SK-N-SH (cell line): ENCODE data around the gene SLC10A2. TPM values are rescaled to one million over a fixed set of nuclear protein-coding genes. Genes with fewer than 3 reads are reported as not detected.

Experiments used
- CTCF ChIA-PET: fragments of 300-600, 350-600 bp; formaldehyde crosslinking; extraction: SDS; loops from one replicate; lab custom pipeline; 2021; lab: Yijun Ruan, JAX
- POLR2A ChIA-PET: fragments of 350-600 bp; sonication (Branson Sonifier 250); formaldehyde crosslinking; extraction: SDS; loops from one replicate; lab custom pipeline; 2020; ENCODE audit warnings: antibody characterized with exemption, inconsistent platforms; lab: Yijun Ruan, JAX
- DNase-seq: peaks from one replicate; pipeline ENCODE4 v3.0.0; 2012
- H2AFZ ChIP-seq: fragments of 200-600 bp; sonication (generic); 2 replicates; pipeline ENCODE4 v1.8.1; 2016; ENCODE audit warnings: antibody characterized with exemption, mild to moderate bottlenecking, low read depth
- H3F3A ChIP-seq: fragments of 200-600 bp; sonication (generic); replicated peaks from 2 replicates; pipeline ENCODE3; 2016; ENCODE audit warnings: antibody characterized with exemption, mild to moderate bottlenecking; ENCODE audit not compliant: insufficient read depth
- H3K27ac ChIP-seq, 2 experiments: fragments of 200-500 bp in 1 of 2; fragments of 200-600 bp in 1 of 2; sonication (Bioruptor generic) in 1 of 2; sonication (generic), shearing (Covaris generic) in 1 of 2; 2 replicates each; pipeline versions ENCODE4 v1.5.1 to v1.6.1; 2014 to 2016; ENCODE audit warnings: low read depth in 2 of 2, inconsistent platforms in 1 of 2, low read length in 1 of 2, mild to moderate bottlenecking in 1 of 2, mixed read lengths in 1 of 2
- H3K27me3 ChIP-seq: fragments of 200-600 bp; sonication (generic), shearing (Covaris generic); 2 replicates; pipeline ENCODE4 v1.6.1; 2016; ENCODE audit warnings: mixed run types; ENCODE audit not compliant: insufficient read depth
- H3K36me3 ChIP-seq, 2 experiments: fragments of 200-500 bp in 1 of 2; fragments of 200-600 bp in 1 of 2; sonication (Bioruptor generic) in 1 of 2; sonication (generic) in 1 of 2; replicated peaks in 1 of 2; 2 replicates each; pipeline versions ENCODE3 to v1.5.1; 2014 to 2016; ENCODE audit warnings: low read length in 1 of 2, mild to moderate bottlenecking in 1 of 2; ENCODE audit not compliant: insufficient read depth in 2 of 2, control insufficient read depth in 1 of 2
- H3K4me1 ChIP-seq, 2 experiments: fragments of 200-500 bp in 1 of 2; fragments of 200-600 bp in 1 of 2; sonication (Bioruptor generic) in 1 of 2; sonication (generic), shearing (Covaris generic) in 1 of 2; 2 replicates each; pipeline versions ENCODE4 v1.5.1 to v1.6.1; 2014 to 2016; ENCODE audit warnings: low read depth in 1 of 2, low read length in 1 of 2, mixed run types in 1 of 2; ENCODE audit not compliant: insufficient read depth in 2 of 2, control insufficient read depth in 1 of 2
- H3K4me2 ChIP-seq: fragments of 200-600 bp; sonication (generic), shearing (Covaris generic); 2 replicates; pipeline ENCODE4 v1.6.1; 2017; ENCODE audit warnings: mixed run types
- H3K4me3 ChIP-seq, 2 experiments: fragments of 200-500 bp in 1 of 2; fragments of 200-600 bp in 1 of 2; sonication (Bioruptor generic) in 1 of 2; sonication (generic), shearing (Covaris generic) in 1 of 2; 2 replicates each; pipeline versions ENCODE4 v1.5.1 to v1.8.1; 2014 to 2016; ENCODE audit warnings: low read depth in 2 of 2, inconsistent platforms in 1 of 2, low read length in 1 of 2, mild to moderate bottlenecking in 1 of 2, mixed read lengths in 1 of 2, moderate library complexity in 1 of 2
- H3K79me2 ChIP-seq: fragments of 200-600 bp; sonication (generic); 2 replicates; pipeline ENCODE4 v1.8.1; 2017; ENCODE audit warnings: mild to moderate bottlenecking; ENCODE audit not compliant: insufficient read depth
- H3K9ac ChIP-seq: fragments of 200-600 bp; sonication (generic); 2 replicates; pipeline ENCODE4 v1.6.1; 2017; ENCODE audit warnings: mixed run types
- H3K9me2 ChIP-seq: fragments of 200-600 bp; sonication (generic); 2 replicates; pipeline ENCODE4 v1.6.1; 2017; ENCODE audit warnings: mixed run types
- H3K9me3 ChIP-seq: fragments of 200-600 bp; sonication (generic); 2 replicates; pipeline ENCODE4 v1.6.1; 2017; ENCODE audit warnings: mixed run types, mild to moderate bottlenecking, moderate library complexity
- H4K20me1 ChIP-seq: fragments of 200-600 bp; sonication (generic); 2 replicates; pipeline ENCODE4 v1.6.1; 2017; ENCODE audit warnings: mild to moderate bottlenecking, mixed run types; ENCODE audit not compliant: insufficient read depth
- ELF1 ChIP-seq: IDR thresholded peaks from 2 replicates; pipeline ENCODE4 v1.4.0; 2012
- EP300 ChIP-seq, 2 experiments: IDR thresholded peaks; 2 replicates each; pipeline versions ENCODE4 v1.4.0 to v1.6.1; 2012; ENCODE audit warnings: borderline replicate concordance in 1 of 2, low read depth in 1 of 2, low read length in 1 of 2
- FOSL2 ChIP-seq: IDR thresholded peaks from 2 replicates; pipeline ENCODE4 v1.4.0; 2012; ENCODE audit warnings: low read depth, mild to moderate bottlenecking, moderate library complexity, borderline replicate concordance
- FOXJ3 ChIP-seq: sonication (generic); formaldehyde crosslinking; IDR thresholded peaks from 2 replicates; pipeline ENCODE4 v1.5.1; 2020; ENCODE audit warnings: mild to moderate bottlenecking, missing genetic modification reagents
- GABPA ChIP-seq: IDR thresholded peaks from 2 replicates; pipeline ENCODE4 v1.4.0; 2012; ENCODE audit warnings: low read depth, mild to moderate bottlenecking
- MXI1 ChIP-seq: IDR thresholded peaks from 2 replicates; pipeline ENCODE4 v1.6.1; 2012; ENCODE audit warnings: mild to moderate bottlenecking, low read depth, low read length, improper control_type of control experiment
- NRF1 ChIP-seq: IDR thresholded peaks from 2 replicates; pipeline ENCODE4 v1.6.1; 2012; ENCODE audit warnings: low read depth, mild to moderate bottlenecking, low read length
- POLR2AphosphoS5 ChIP-seq: IDR thresholded peaks from 2 replicates; pipeline ENCODE4 v1.6.1; 2012; ENCODE audit warnings: low read depth, low read length
- RXRA ChIP-seq: IDR thresholded peaks from 2 replicates; pipeline ENCODE4 v1.4.0; 2012; ENCODE audit warnings: low read depth, mild to moderate bottlenecking, borderline replicate concordance
- TAF1 ChIP-seq: IDR thresholded peaks from 2 replicates; pipeline ENCODE4 v1.6.1; 2012; ENCODE audit warnings: low read depth, mild to moderate bottlenecking, low read length, moderate library complexity, borderline replicate concordance
- TCF12 ChIP-seq: IDR thresholded peaks from 2 replicates; pipeline ENCODE4 v1.4.0; 2012
- USF2 ChIP-seq: fragments of 150-350 bp; IDR thresholded peaks from 2 replicates; pipeline ENCODE4 v1.6.1; 2017; ENCODE audit warnings: antibody characterized with exemption, low read length, low read depth, borderline replicate concordance
- WGBS: methylation state at CpG from one replicate; pipeline ENCODE4 v1.1.6; 2017; ENCODE audit warnings: low lambda C conversion rate; 5-methylcytosine and 5-hydroxymethylcytosine counted together
- polyA plus RNA-seq, 3 experiments: library from polyadenylated mRNA; depleted of rRNA; stranded (reverse); fragments of >200 nt; gene quantifications; 2 replicates each; pipeline ENCODE4 v1.2.3, GENCODE V29; 2012
- TF ChIP-seq, protein P1 (sequence below): IDR thresholded peaks from 2 replicates; pipeline ENCODE4 v1.4.0; 2012; ENCODE audit warnings: low read depth, borderline replicate concordance
- TF ChIP-seq, protein P2 (sequence below): IDR thresholded peaks from 2 replicates; pipeline ENCODE4 v1.4.0; 2012; ENCODE audit warnings: low read depth, borderline replicate concordance

SLC10A2 gene
- polyA plus RNA-seq, 1 of the 3 experiments (the other 2 are of a cell fraction) = not detected

- Histone ChIP-seq H3K9me2 (no peaks in the 10 kb centered on the region), H3K36me3 (no peaks in the 10 kb centered on the region), H3K79me2 (no peaks in the 10 kb centered on the region), H3K4me3 (no peak overlapping the region), H2AFZ (no peak overlapping the region), H3K4me2 (no peak overlapping the region), H3K27me3 (no peaks in the 10 kb centered on the region), H3K9ac (no peak overlapping the region), H3K9me3 (no peaks in the 10 kb centered on the region), H3F3A (no peaks in the 10 kb centered on the region), H3K4me1 (no peaks in the 10 kb centered on the region), H4K20me1 (no peaks in the 10 kb centered on the region), H3K27ac (no peak overlapping the region)
- TF ChIP-seq MXI1 = no peak
- no peak for TF ChIP-seq GABPA
- TF ChIP-seq, protein P1, sequence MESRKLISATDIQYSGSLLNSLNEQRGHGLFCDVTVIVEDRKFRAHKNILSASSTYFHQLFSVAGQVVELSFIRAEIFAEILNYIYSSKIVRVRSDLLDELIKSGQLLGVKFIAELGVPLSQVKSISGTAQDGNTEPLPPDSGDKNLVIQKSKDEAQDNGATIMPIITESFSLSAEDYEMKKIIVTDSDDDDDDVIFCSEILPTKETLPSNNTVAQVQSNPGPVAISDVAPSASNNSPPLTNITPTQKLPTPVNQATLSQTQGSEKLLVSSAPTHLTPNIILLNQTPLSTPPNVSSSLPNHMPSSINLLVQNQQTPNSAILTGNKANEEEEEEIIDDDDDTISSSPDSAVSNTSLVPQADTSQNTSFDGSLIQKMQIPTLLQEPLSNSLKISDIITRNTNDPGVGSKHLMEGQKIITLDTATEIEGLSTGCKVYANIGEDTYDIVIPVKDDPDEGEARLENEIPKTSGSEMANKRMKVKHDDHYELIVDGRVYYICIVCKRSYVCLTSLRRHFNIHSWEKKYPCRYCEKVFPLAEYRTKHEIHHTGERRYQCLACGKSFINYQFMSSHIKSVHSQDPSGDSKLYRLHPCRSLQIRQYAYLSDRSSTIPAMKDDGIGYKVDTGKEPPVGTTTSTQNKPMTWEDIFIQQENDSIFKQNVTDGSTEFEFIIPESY = no peak
- TF ChIP-seq FOSL2 = no peak
- CTCF ChIA-PET = no interaction called here
- DNase-seq = no peak
- POLR2A ChIA-PET = no interaction called here
- WGBS = 69% methylated on average over 2 of the region's 2 CpGs
Measured at GRCh38 chr13:103033999-103034398, 32.2 kb downstream of the SLC10A2 start.

DNA sequence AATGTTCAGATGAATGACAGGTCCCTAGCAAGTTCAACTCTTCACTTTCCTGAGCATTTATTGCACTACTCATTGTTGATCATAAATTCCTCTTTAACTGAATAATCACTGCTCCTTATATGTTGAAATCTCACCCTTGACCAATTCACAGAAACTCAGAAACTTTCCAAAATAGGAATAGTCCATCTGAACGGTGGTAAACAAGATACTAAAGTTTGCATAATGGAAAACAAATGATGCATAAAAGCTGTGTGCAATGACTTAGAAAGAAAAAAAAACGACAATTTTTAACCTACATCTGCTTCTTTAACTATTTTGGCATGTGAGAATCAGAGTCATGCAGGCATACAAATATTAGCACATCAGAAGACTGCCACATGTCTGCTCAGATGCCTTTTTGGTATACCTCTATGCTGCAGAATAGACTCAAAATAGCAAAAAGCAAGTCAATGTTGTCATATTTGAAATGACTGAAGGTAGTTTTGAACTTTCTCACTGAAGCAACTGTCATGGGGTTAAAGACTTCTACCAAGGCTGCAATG, 34.8 kb downstream of the SLC10A2 start:
- TF ChIP-seq NRF1 = no peak
- TF ChIP-seq RXRA = no peak
- TF ChIP-seq GABPA = no peak
- TF ChIP-seq, all 33 proteins: peak for 0
- DNase-seq = no peak
- no peaks in the 10 kb centered on the region for H3K27me3 ChIP-seq
- no peak overlapping the region for H2AFZ ChIP-seq
- ChIA-PET POLR2A (no interaction called here), CTCF (no interaction called here)
- H3K9me3 ChIP-seq = no peaks in the 10 kb centered on the region
- no peak overlapping the region for H3K4me2 ChIP-seq
- no peak overlapping the region for H3K4me3 ChIP-seq
- H3K36me3 ChIP-seq = no peaks in the 10 kb centered on the region
- H3F3A ChIP-seq = no peaks in the 10 kb centered on the region
- no peaks in the 10 kb centered on the region for H3K4me1 ChIP-seq
- H3K9ac ChIP-seq = no peak overlapping the region
- no peaks in the 10 kb centered on the region for H3K79me2 ChIP-seq
- no peaks in the 10 kb centered on the region for H4K20me1 ChIP-seq
- 23% methylated on average over 2 of the region's 2 CpGs for WGBS
- no peaks in the 10 kb centered on the region for H3K9me2 ChIP-seq
- H3K27ac ChIP-seq = no peak overlapping the region

DNA sequence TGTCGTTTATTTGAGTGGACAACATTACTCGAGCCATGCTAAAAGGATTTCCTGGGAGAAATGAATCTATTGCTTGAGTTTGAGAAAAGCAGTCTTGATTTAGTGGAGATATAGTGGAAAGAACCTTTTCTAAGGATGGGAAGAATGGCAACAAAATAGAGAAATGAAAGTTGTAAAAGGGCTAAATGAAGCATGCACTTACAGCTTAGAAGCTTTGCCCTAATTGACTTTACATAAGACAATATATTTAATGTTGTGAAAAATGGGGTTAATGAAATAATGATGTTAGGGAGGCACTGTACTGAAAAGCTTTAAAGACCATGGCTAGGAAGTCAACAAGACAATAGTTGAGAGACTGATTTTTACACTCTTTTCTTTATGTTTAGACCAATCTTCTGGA, 35.4 kb downstream of the SLC10A2 start:
- no peak overlapping the region for H3K4me3 ChIP-seq
- no peaks in the 10 kb centered on the region for H3K36me3 ChIP-seq
- H2AFZ ChIP-seq = no peak overlapping the region
- POLR2A ChIA-PET = no interaction called here
- H3K4me2 ChIP-seq = no peak overlapping the region
- H3K4me1 ChIP-seq = no peaks in the 10 kb centered on the region
- 29% methylated on average over 2 of the region's 2 CpGs for WGBS
- no peaks in the 10 kb centered on the region for H3K9me2 ChIP-seq
- no peak overlapping the region for H3K9ac ChIP-seq
- TF ChIP-seq TAF1 (no peak), EP300 (IDR thresholded peaks at IDR 0.05; ENCODE audit: borderline replicate concordance in 1 of 2, low read depth in 1 of 2, low read length in 1 of 2) (no peak), RXRA (no peak), POLR2AphosphoS5 (no peak), ELF1 (no peak), FOXJ3 (CRISPR knock-in tag) (no peak), USF2 (no peak), TCF12 (no peak)
- TF ChIP-seq, protein P2, sequence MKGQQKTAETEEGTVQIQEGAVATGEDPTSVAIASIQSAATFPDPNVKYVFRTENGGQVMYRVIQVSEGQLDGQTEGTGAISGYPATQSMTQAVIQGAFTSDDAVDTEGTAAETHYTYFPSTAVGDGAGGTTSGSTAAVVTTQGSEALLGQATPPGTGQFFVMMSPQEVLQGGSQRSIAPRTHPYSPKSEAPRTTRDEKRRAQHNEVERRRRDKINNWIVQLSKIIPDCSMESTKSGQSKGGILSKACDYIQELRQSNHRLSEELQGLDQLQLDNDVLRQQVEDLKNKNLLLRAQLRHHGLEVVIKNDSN = no peak
- TF ChIP-seq, all 33 proteins: peak for 0
- no peaks in the 10 kb centered on the region for H4K20me1 ChIP-seq
- no peaks in the 10 kb centered on the region for H3K9me3 ChIP-seq
- H3K27ac ChIP-seq = no peak overlapping the region
- no peaks in the 10 kb centered on the region for H3F3A ChIP-seq
- no peaks in the 10 kb centered on the region for H3K27me3 ChIP-seq
- no peaks in the 10 kb centered on the region for H3K79me2 ChIP-seq
- no peak for DNase-seq
- CTCF ChIA-PET = no interaction called here
